Mesothelial cell of epicardium (in vitro differentiated cells): Measurements from ENCODE around the gene VSTM4. TPM values are rescaled to one million over a fixed set of nuclear protein-coding genes. Genes with fewer than 3 reads are reported as not detected.

Experiments used
- DNase-seq, 2 experiments: peaks; one replicate each; pipeline ENCODE4 v3.0.0; 2021; ENCODE audit warnings: low spot score in 2 of 2; ENCODE audit not compliant: unreplicated experiment in 2 of 2
- H3K27ac Mint-ChIP-seq: 2 replicates; pipeline ENCODE4 v1.8.0; 2021; ENCODE audit warnings: mixed read lengths
- H3K27me3 Mint-ChIP-seq: 2 replicates; pipeline ENCODE4 v1.8.0; 2021; ENCODE audit warnings: low read depth, mixed read lengths
- H3K36me3 Mint-ChIP-seq: 2 replicates; pipeline ENCODE4 v1.8.0; 2021; ENCODE audit warnings: mixed read lengths
- H3K4me1 Mint-ChIP-seq: 2 replicates; pipeline ENCODE4 v1.8.0; 2021; ENCODE audit warnings: mixed read lengths
- H3K4me3 Mint-ChIP-seq: 2 replicates; pipeline ENCODE4 v1.8.0; 2021; ENCODE audit warnings: mild to moderate bottlenecking, moderate library complexity, mixed read lengths
- H3K9me3 Mint-ChIP-seq: 2 replicates; pipeline ENCODE4 v1.8.0; 2021; ENCODE audit warnings: mixed read lengths
- total RNA-seq: library from RNA; stranded (reverse); gene quantifications from 3 replicates; pipeline ENCODE4 v1.2.1, GENCODE V29; 2021
- TF ChIP-seq, protein P1 (sequence below): fragments of 200-600 bp; sonication (generic); IDR thresholded peaks from one replicate; pipeline ENCODE4 v1.5.0; 2021; ENCODE audit warnings: antibody characterized with exemption; ENCODE audit not compliant: unreplicated experiment

VSTM4 gene
- total RNA-seq, 1 donor from 2014 or later = 3.5 TPM

GRCh38 chr10:49057231-49057880 lies 58.0 kb downstream of the VSTM4 start:
- Mint-ChIP-seq H3K9me3 (peaks cover 25% of the 10 kb centered on the region), H3K27ac (no peak overlapping the region), H3K27me3 (peaks cover 7% of the 10 kb centered on the region), H3K4me1 (peaks cover 12% of the 10 kb centered on the region), H3K4me3 (no peak overlapping the region), H3K36me3 (no peaks in the 10 kb centered on the region)
- TF ChIP-seq, protein P1, sequence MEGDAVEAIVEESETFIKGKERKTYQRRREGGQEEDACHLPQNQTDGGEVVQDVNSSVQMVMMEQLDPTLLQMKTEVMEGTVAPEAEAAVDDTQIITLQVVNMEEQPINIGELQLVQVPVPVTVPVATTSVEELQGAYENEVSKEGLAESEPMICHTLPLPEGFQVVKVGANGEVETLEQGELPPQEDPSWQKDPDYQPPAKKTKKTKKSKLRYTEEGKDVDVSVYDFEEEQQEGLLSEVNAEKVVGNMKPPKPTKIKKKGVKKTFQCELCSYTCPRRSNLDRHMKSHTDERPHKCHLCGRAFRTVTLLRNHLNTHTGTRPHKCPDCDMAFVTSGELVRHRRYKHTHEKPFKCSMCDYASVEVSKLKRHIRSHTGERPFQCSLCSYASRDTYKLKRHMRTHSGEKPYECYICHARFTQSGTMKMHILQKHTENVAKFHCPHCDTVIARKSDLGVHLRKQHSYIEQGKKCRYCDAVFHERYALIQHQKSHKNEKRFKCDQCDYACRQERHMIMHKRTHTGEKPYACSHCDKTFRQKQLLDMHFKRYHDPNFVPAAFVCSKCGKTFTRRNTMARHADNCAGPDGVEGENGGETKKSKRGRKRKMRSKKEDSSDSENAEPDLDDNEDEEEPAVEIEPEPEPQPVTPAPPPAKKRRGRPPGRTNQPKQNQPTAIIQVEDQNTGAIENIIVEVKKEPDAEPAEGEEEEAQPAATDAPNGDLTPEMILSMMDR = no peak
- no peak for DNase-seq

DNA sequence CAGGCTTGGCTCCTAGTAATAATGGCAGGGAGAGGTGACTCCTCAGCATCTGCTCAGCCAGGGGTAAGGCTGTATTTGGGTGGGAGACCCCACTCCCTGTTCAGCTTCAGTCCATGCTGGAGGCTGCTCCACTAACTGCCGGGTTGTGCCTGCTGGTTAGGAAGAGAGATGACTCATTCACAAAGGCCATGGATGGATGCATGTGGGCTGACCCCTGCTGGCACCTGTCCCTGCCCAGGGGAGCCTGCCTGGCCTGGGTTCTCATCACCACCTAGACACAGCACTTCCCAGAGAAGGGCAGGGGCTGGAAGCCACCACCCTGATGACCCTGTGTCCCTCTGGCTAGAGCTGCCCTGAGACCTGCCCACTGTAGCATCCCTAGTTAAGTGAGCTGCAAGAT lies 59.0 kb downstream of the VSTM4 start:
- no peak for DNase-seq
- H3K4me1 Mint-ChIP-seq = peaks cover 12% of the 10 kb centered on the region
- H3K36me3 Mint-ChIP-seq = no peaks in the 10 kb centered on the region
- TF ChIP-seq, protein P1 = no peak
- H3K27me3 Mint-ChIP-seq = peaks cover 7% of the 10 kb centered on the region
- H3K9me3 Mint-ChIP-seq = peaks cover 16% of the 10 kb centered on the region
- no peak overlapping the region for H3K4me3 Mint-ChIP-seq
- no peak overlapping the region for H3K27ac Mint-ChIP-seq

DNA sequence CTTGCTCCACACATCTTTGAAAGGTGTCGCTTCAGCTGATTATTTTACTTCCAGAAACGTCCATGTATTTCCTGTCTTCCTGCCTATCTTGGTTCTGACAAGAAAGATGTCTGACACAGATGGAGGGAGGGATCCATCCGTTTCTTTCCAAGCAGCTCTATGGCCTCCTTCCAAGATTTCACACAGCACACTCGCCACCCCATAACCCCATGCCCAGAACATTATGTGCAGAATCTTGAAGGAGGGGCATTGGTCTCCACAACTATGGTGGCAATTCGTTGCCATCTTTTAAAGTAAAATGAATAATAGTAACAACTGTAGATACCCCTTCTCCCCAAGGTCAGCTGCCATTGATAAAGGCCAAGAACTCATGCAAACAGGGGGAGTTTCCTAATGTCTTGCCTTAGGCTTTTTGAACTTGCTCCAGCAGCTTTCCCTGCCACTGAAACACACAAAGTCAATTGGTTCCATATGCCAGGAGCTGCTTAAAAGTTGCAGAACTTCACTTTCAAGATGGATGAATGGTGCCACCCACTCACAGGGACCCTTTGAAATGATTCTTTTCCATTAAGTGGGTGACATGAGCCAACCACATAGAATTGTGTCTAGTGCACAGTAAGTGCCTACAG lies 60.0 kb downstream of the VSTM4 start:
- no peak overlapping the region for H3K27ac Mint-ChIP-seq
- TF ChIP-seq, protein P1 = no peak
- peaks cover 12% of the 10 kb centered on the region for H3K4me1 Mint-ChIP-seq
- H3K4me3 Mint-ChIP-seq = no peak overlapping the region
- DNase-seq = no peak
- peaks cover 11% of the 10 kb centered on the region for H3K27me3 Mint-ChIP-seq
- H3K36me3 Mint-ChIP-seq = no peaks in the 10 kb centered on the region
- H3K9me3 Mint-ChIP-seq = peaks cover 8% of the 10 kb centered on the region

DNA sequence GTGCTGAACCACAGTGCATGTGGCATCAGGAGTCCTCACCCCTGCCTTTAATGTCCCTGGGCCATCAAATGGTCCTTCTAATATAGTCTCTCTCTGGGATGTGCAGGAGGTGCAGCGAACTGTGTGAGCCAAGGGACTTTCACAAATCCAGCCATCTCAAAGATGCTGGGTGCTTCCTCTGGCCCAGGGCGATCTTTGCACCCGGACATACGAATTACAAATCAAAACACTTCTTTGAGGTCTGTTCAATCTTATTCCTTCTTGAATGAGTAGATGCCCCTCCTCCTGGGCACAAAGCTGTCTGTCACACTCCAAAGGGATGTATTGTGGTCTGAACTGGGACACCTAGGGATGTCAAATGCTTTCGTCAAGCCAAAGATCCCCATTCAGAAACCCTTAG lies 60.6 kb downstream of the VSTM4 start:
- Mint-ChIP-seq H3K27me3 (peaks cover 11% of the 10 kb centered on the region), H3K4me1 (peaks cover 12% of the 10 kb centered on the region), H3K9me3 (peaks cover 2% of the 10 kb centered on the region), H3K27ac (no peak overlapping the region), H3K4me3 (no peak overlapping the region), H3K36me3 (no peaks in the 10 kb centered on the region)
- TF ChIP-seq, protein P1 = no peak
- DNase-seq = no peak

GRCh38 chr10:49053998-49054692 lies 61.2 kb downstream of the VSTM4 start:
- no peak for DNase-seq
- Mint-ChIP-seq H3K27me3 (peaks cover 14% of the 10 kb centered on the region), H3K4me1 (peaks cover 12% of the 10 kb centered on the region), H3K36me3 (no peaks in the 10 kb centered on the region), H3K9me3 (no peaks in the 10 kb centered on the region), H3K27ac (no peak overlapping the region), H3K4me3 (no peak overlapping the region)
- TF ChIP-seq, protein P1 = no peak
